Right lobe of liver (tissue), 6 donors: Measurements from ENCODE around the gene NUMB. TPM values are rescaled to one million over a fixed set of nuclear protein-coding genes. Genes with fewer than 3 reads are reported as not detected.

ENCODE experiments used
- ATAC-seq, 4 donors: fragments of 200-7000 bp; cut with Tn5 transposase; one replicate each; pipeline ENCODE4 v1.9.1; 2020; ENCODE audit warnings: mild to moderate bottlenecking in 4 of 4, moderate library complexity in 4 of 4
- DNase-seq, 3 donors: peaks; one replicate each; pipeline ENCODE4 v3.0.0-alpha.2; 2020
- H3K27ac ChIP-seq, 3 donors: fragments of 200-600 bp; one replicate each; pipeline ENCODE4 v1.8.0; 2022
- H3K27me3 ChIP-seq, 2 donors: fragments of 200-600 bp; one replicate each; pipeline ENCODE4 v1.8.0; 2022
- H3K36me3 ChIP-seq, 4 donors: fragments of 200-600 bp; sonication (generic) in 1 of 4; one replicate each; pipeline versions ENCODE4 v1.5.1 to v1.8.0; 2017 to 2022; ENCODE audit warnings: control low read depth in 1 of 4
- H3K4me1 ChIP-seq, 4 donors: fragments of 200-600 bp; sonication (generic) in 1 of 4; one replicate each; pipeline versions ENCODE4 v1.5.1 to v1.8.0; 2017 to 2022; ENCODE audit warnings: control low read depth in 1 of 4
- H3K4me3 ChIP-seq, 3 donors: fragments of 200-600 bp; one replicate each; pipeline ENCODE4 v1.8.0; 2022
- H3K9me3 ChIP-seq, 4 donors: fragments of 200-600 bp; sonication (generic) in 1 of 4; one replicate each; pipeline versions ENCODE4 v1.5.1 to v1.8.0; 2017 to 2022; ENCODE audit warnings: control low read depth in 1 of 4
- CTCF ChIP-seq, 4 donors: fragments of 200-600 bp in 3 of 4; fragments of 450-650 bp in 1 of 4; IDR thresholded peaks; one replicate each; pipeline versions ENCODE4 v1.5.1 to v1.8.0; 2016 to 2022; ENCODE audit warnings: antibody characterized with exemption in 4 of 4, mild to moderate bottlenecking in 2 of 4
- POLR2A ChIP-seq: fragments of 450-650 bp; IDR thresholded peaks from one replicate; pipeline ENCODE4 v1.6.1; 2017; ENCODE audit warnings: antibody characterized with exemption, mild to moderate bottlenecking
- WGBS: methylation state at CpG from one replicate; pipeline ENCODE4 v1.1.6; 2018; ENCODE audit warnings: low coverage, low lambda C conversion rate; ENCODE audit not compliant: insufficient coverage; ENCODE audit errors: missing lambda C conversion rate; 5-methylcytosine and 5-hydroxymethylcytosine counted together
- intact Hi-C, 2 donors: fragments of 100-400 bp; cut with DNase I; formaldehyde crosslinking; loops; one replicate each; pipeline versions ENCODE4 v1.11.2 to v1.14.1; 2022
- total RNA-seq, 6 experiments: library from RNA; depleted of rRNA in 2 of 6; stranded (reverse); fragments of >200 nt in 2 of 6; fragmentation: NEBNext Ultra II Directional in 3 of 6; extraction: Animal tissue kit (Norgen Biotek cat#: 25700) in 3 of 6; gene quantifications; one replicate each; pipeline versions ENCODE4 v1.1.0 to v1.2.4, GENCODE V29; 2016 to 2023
- donor health status: DM: no; HTN: yes; CAD: no.
- donor health status: DM: no; HTN: no; CAD: no.
- donor health status: DM: no; HTN: no; CAD: no.
- donor health status: DM: no; HTN: yes; CAD: no.
- donor health status: DM: no; HTN: yes; CAD: no.

The NUMB gene
- total RNA-seq, 6 experiments from 2014 or later = 28.3 to 48.4 (median 43.7) TPM

- 83% methylated on average over 1 of the region's 2 CpGs for WGBS
- TF ChIP-seq CTCF (IDR thresholded peaks at IDR 0.05) (no peak), POLR2A (no peak)
Measured at GRCh38 chr14:73277376-73277775, 181.0 kb downstream of the NUMB start.

GRCh38 chr14:73276836-73277235 is 181.5 kb downstream of the NUMB start:
- Histone ChIP-seq H3K36me3 (peaks cover 0 to 55% (median 26%) of the 10 kb centered on the region in 4 donors), H3K27me3 (no peaks in the 10 kb centered on the region), H3K27ac (no peak overlapping the region), H3K9me3 (no peaks in the 10 kb centered on the region), H3K4me3 (no peak overlapping the region), H3K4me1 (no peaks in the 10 kb centered on the region)
- intact Hi-C loops = no loop called here
- TF ChIP-seq POLR2A (no peak), CTCF (IDR thresholded peaks at IDR 0.05) (no peak)
- ATAC-seq (peak; percentile 16 to 36 (median 30)), DNase-seq (no peak)
- WGBS = no CpG with 5 or more reads among the region's 7 CpGs

More at GRCh38 chr14:73277376-73277775, 181.0 kb downstream of the NUMB start:
- Histone ChIP-seq H3K36me3 (peaks cover 2 to 60% (median 31%) of the 10 kb centered on the region in 4 donors), H3K9me3 (no peaks in the 10 kb centered on the region), H3K27me3 (no peaks in the 10 kb centered on the region), H3K27ac (no peak overlapping the region), H3K4me1 (no peaks in the 10 kb centered on the region), H3K4me3 (no peak overlapping the region)
- no peak for DNase-seq
- ATAC-seq = no peak
- intact Hi-C loops = no loop called here

- Histone ChIP-seq H3K9me3 (no peaks in the 10 kb centered on the region), H3K4me1 (peaks cover 0 to 11% (median 0%) of the 10 kb centered on the region in 4 donors), H3K4me3 (no peak overlapping the region), H3K27ac (no peak overlapping the region), H3K36me3 (peaks cover 0 to 35% (median 14%) of the 10 kb centered on the region in 4 donors), H3K27me3 (no peaks in the 10 kb centered on the region)
- no peak for TF ChIP-seq POLR2A
- ATAC-seq = no peak
- no peak for DNase-seq
- WGBS = 96% methylated on average over 4 of the region's 4 CpGs
- intact Hi-C loops = no loop called here
Measured at GRCh38 chr14:73273799-73274198, 184.5 kb downstream of the NUMB start.

- intact Hi-C loops = no loop called here
- TF ChIP-seq CTCF (IDR thresholded peaks at IDR 0.05) (no peak), POLR2A (no peak)
- ATAC-seq (no peak), DNase-seq (no peak)
- WGBS = 62% methylated on average over 2 of the region's 6 CpGs
- no peak overlapping the region for H3K27ac ChIP-seq
- no peaks in the 10 kb centered on the region for H3K27me3 ChIP-seq
- peaks cover 0 to 11% (median 0%) of the 10 kb centered on the region in 4 donors for H3K4me1 ChIP-seq
- H3K9me3 ChIP-seq = no peaks in the 10 kb centered on the region
- no peak overlapping the region for H3K4me3 ChIP-seq
- H3K36me3 ChIP-seq = peaks cover 0 to 32% (median 12%) of the 10 kb centered on the region in 4 donors
Measured at GRCh38 chr14:73272393-73272792, 186.0 kb downstream of the NUMB start.

GRCh38 chr14:73269729-73270531 is 188.4 kb downstream of the NUMB start:
- TF ChIP-seq CTCF (IDR thresholded peaks at IDR 0.05) (no peak), POLR2A (no peak)
- H3K4me3 ChIP-seq = peak overlapping the region; percentile 29 to 40 (median 32)
- H3K27me3 ChIP-seq = no peaks in the 10 kb centered on the region
- WGBS = 1% methylated on average over 19 of the region's 48 CpGs
- peaks cover 0 to 10% (median 3%) of the 10 kb centered on the region in 4 donors for H3K36me3 ChIP-seq
- DNase-seq (peak in 1 of 3 donors; percentile 61), ATAC-seq (peak; percentile 70 to 76 (median 75))
- no peak overlapping the region for H3K27ac ChIP-seq
- peaks cover 0 to 11% (median 0%) of the 10 kb centered on the region in 4 donors for H3K4me1 ChIP-seq
- H3K9me3 ChIP-seq = no peaks in the 10 kb centered on the region
- intact Hi-C loops = no loop called here
